Spleen (tissue), 11 donors: ENCODE data around the gene EML5. TPM values are rescaled to one million over a fixed set of nuclear protein-coding genes. Genes with fewer than 3 reads are reported as not detected.

Source experiments
- DNase-seq: peaks from one replicate; pipeline ENCODE4 v3.0.0-alpha.2; 2020
- H3K27ac ChIP-seq, 8 donors: fragments of 200-600 bp; sonication (generic) in 7 of 8; 1 replicate in 4 of 8; 2 replicates in 4 of 8; pipeline versions ENCODE4 v1.5.0 to v1.8.0; 2016 to 2021; ENCODE audit warnings: inconsistent platforms in 4 of 8, mild to moderate bottlenecking in 4 of 8, moderate library complexity in 1 of 8
- H3K27me3 ChIP-seq, 7 donors: fragments of 200-600 bp; sonication (generic) in 6 of 7; replicated peaks in 1 of 7; 1 replicate in 4 of 7; 2 replicates in 3 of 7; pipeline versions ENCODE4 v1.5.0 to v1.8.0; 2016 to 2021; ENCODE audit warnings: inconsistent platforms in 3 of 7, mild to moderate bottlenecking in 1 of 7
- H3K36me3 ChIP-seq, 6 donors: fragments of 200-600 bp; sonication (generic) in 5 of 6; 1 replicate in 4 of 6; 2 replicates in 2 of 6; pipeline versions ENCODE4 v1.5.0 to v1.8.0; 2016 to 2021; ENCODE audit warnings: inconsistent platforms in 2 of 6
- H3K4me1 ChIP-seq, 6 donors: fragments of 200-600 bp; sonication (generic) in 5 of 6; 1 replicate in 3 of 6; 2 replicates in 3 of 6; pipeline versions ENCODE4 v1.5.0 to v1.8.0; 2016 to 2021; ENCODE audit warnings: inconsistent platforms in 3 of 6
- H3K4me3 ChIP-seq, 8 donors: fragments of 200-600 bp; sonication (generic) in 7 of 8; 1 replicate in 4 of 8; 2 replicates in 4 of 8; pipeline versions ENCODE4 v1.5.0 to v1.8.0; 2016 to 2021; ENCODE audit warnings: inconsistent platforms in 4 of 8, mild to moderate bottlenecking in 4 of 8, moderate library complexity in 2 of 8
- H3K9me3 ChIP-seq, 8 donors: fragments of 200-600 bp; sonication (generic) in 7 of 8; 1 replicate in 4 of 8; 2 replicates in 4 of 8; pipeline versions ENCODE4 v1.5.0 to v1.8.0; 2016 to 2021; ENCODE audit warnings: inconsistent platforms in 4 of 8
- CTCF ChIP-seq, 11 experiments: fragments of 200-600 bp in 7 of 11; fragments of 450-650 bp in 4 of 11; sonication (generic) in 4 of 11; IDR thresholded peaks in 8 of 11; conservative IDR thresholded peaks in 3 of 11; 1 replicate in 7 of 11; 2 replicates in 4 of 11; pipeline versions ENCODE4 v1.4.0 to v1.8.0; 2016 to 2021; ENCODE audit warnings: antibody characterized with exemption in 11 of 11, inconsistent platforms in 4 of 11, mild to moderate bottlenecking in 1 of 11
- POLR2A ChIP-seq, 3 donors: fragments of 450-650 bp; IDR thresholded peaks; one replicate each; pipeline ENCODE4 v1.5.1; 2017; ENCODE audit warnings: antibody characterized with exemption in 3 of 3, mild to moderate bottlenecking in 1 of 3
- POLR2AphosphoS5 ChIP-seq, 3 donors: sonication (generic); formaldehyde crosslinking; IDR thresholded peaks; one replicate each; pipeline ENCODE4 v1.5.1; 2017; ENCODE audit warnings: antibody characterized with exemption in 3 of 3
- WGBS, 5 donors: extraction: QIAGEN DNeasy Blood & Tissue Kit in 3 of 5; methylation state at CpG; one replicate each; pipeline versions ENCODE4 v1.1.5 to v1.1.7; 2013 to 2018; 5-methylcytosine and 5-hydroxymethylcytosine counted together
- intact Hi-C: fragments of 100-400 bp; cut with DNase I; formaldehyde crosslinking; loops from one replicate; pipeline ENCODE4 v1.15.0; 2023; ENCODE audit warnings: low total_unique reads
- polyA plus RNA-seq, 3 donors: library from polyadenylated mRNA; stranded (reverse); fragments of 200-250 nt; gene quantifications; one replicate each; pipeline ENCODE4 v1.2.1, GENCODE V29; 2013
- total RNA-seq, 7 donors: library from RNA; depleted of rRNA in 3 of 7; stranded (reverse); fragments of >200 nt in 3 of 7; fragmentation: NEBNext Ultra II Directional in 4 of 7; extraction: Animal tissue kit (Norgen Biotek cat#: 25700) in 4 of 7; gene quantifications; one replicate each; pipeline versions ENCODE4 v1.1.0 to v1.2.1, GENCODE V29; 2016 to 2021
- donor health status: healthy with polysubstance abuse.
- donor health status: DM: no; HTN: no; CAD: no; lungs with moderate emphysema.
- donor health status: DM: no; HTN: no; CAD: no.
- donor health status: Bipolar disorder and iron deficiency.
- donor health status: healthy.
- donor health status: DM: no; HTN: no; CAD: no.
- donor health status: DM: yes; HTN: yes; CAD: no.

Gene EML5
- total and polyA plus RNA-seq, 10 donors: 0.21 to 3.8 (median 2.5) TPM

- TF ChIP-seq POLR2A (IDR thresholded peaks at IDR 0.05) (no peak), CTCF (IDR thresholded peaks at IDR 0.05 in 8 of 11, conservative IDR thresholded peaks at IDR 0.05 in 3 of 11) (no peak), POLR2AphosphoS5 (IDR thresholded peaks at IDR 0.05) (no peak)
- Histone ChIP-seq H3K9me3 (no peaks in the 10 kb centered on the region), H3K27ac (no peak overlapping the region), H3K36me3 (peaks cover 0 to 20% (median 0%) of the 10 kb centered on the region in 6 donors), H3K27me3 (no peaks in the 10 kb centered on the region), H3K4me1 (peaks cover 0 to 6% (median 2%) of the 10 kb centered on the region in 6 donors), H3K4me3 (no peak overlapping the region)
- no peak for DNase-seq
- intact Hi-C loops: no loop called here
- WGBS, 5 donors: 88 to 97% (median 94%) methylated on average over 3 of the region's 3 CpGs
Measured at GRCh38 chr14:88838015-88838414, 45.3 kb upstream of the EML5 start.

GRCh38 chr14:88837495-88837894, 44.7 kb upstream of the EML5 start:
- Histone ChIP-seq H3K27ac (no peak overlapping the region), H3K36me3 (peaks cover 0 to 18% (median 0%) of the 10 kb centered on the region in 6 donors), H3K9me3 (no peaks in the 10 kb centered on the region), H3K4me1 (peaks cover 0 to 6% (median 2%) of the 10 kb centered on the region in 6 donors), H3K27me3 (no peaks in the 10 kb centered on the region), H3K4me3 (no peak overlapping the region)
- TF ChIP-seq CTCF (IDR thresholded peaks at IDR 0.05 in 8 of 11, conservative IDR thresholded peaks at IDR 0.05 in 3 of 11) (no peak), POLR2A (IDR thresholded peaks at IDR 0.05) (no peak), POLR2AphosphoS5 (IDR thresholded peaks at IDR 0.05) (no peak)
- 91 to 100% (median 100%) methylated on average over 1 of the region's 1 CpG for WGBS, 5 donors
- intact Hi-C loops: no loop called here
- DNase-seq: no peak

- Histone ChIP-seq H3K36me3 (peaks cover 0 to 3% (median 0%) of the 10 kb centered on the region in 6 donors), H3K4me3 (no peak overlapping the region), H3K4me1 (peaks cover 0 to 6% (median 2%) of the 10 kb centered on the region in 6 donors), H3K9me3 (no peaks in the 10 kb centered on the region), H3K27me3 (no peaks in the 10 kb centered on the region), H3K27ac (no peak overlapping the region)
- TF ChIP-seq CTCF (IDR thresholded peaks at IDR 0.05 in 8 of 11, conservative IDR thresholded peaks at IDR 0.05 in 3 of 11) (no peak), POLR2AphosphoS5 (IDR thresholded peaks at IDR 0.05) (no peak), POLR2A (IDR thresholded peaks at IDR 0.05) (no peak)
- DNase-seq: no peak
- intact Hi-C loops: no loop called here
Measured at GRCh38 chr14:88835661-88836060, 42.9 kb upstream of the EML5 start.

DNA sequence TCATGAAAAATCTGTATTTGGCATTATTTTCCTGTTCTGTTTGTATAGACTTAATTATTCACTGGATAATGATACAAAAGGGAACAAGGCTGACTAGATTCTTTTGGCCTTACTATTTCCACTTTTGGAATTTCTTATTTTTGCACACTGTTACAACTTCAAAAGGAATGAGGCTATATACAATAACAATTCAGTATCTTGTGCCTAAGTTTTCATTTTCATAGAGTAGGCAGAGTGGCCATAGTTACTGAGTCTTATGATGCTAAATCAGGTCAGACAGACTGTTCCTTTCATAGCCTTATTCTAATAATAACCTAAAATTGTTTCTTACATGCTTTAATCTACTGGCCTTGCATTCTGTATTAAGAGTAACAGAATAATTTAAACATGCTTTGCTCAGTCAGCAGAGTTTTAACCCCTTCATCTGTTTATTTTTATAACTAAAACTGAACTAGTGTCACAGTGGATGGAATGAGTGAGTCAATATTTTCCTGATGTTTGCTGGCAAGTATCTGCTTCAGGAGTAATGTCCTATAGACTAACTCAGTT, 42.2 kb upstream of the EML5 start:
- intact Hi-C loops: no loop called here

More for the DNA sequence above, 42.2 kb upstream of the EML5 start:
- no peak for DNase-seq
- no peaks in the 10 kb centered on the region for H3K36me3 ChIP-seq
- peaks cover 0 to 9% (median 3%) of the 10 kb centered on the region in 6 donors for H3K4me1 ChIP-seq
- H3K4me3 ChIP-seq: no peak overlapping the region
- H3K9me3 ChIP-seq: no peaks in the 10 kb centered on the region
- TF ChIP-seq POLR2AphosphoS5 (IDR thresholded peaks at IDR 0.05): no peak
- TF ChIP-seq CTCF (IDR thresholded peaks at IDR 0.05 in 8 of 11, conservative IDR thresholded peaks at IDR 0.05 in 3 of 11): no peak
- no peak for TF ChIP-seq POLR2A (IDR thresholded peaks at IDR 0.05)
- H3K27me3 ChIP-seq: no peaks in the 10 kb centered on the region
- H3K27ac ChIP-seq: no peak overlapping the region
